Fibroblast of peridontal ligament (primary cell): ENCODE data around the gene AMACR.
"Not testable (repeated sequence)": the region's sequence is repeated elsewhere in the genome, so short reads cannot be mapped to it uniquely, and the experiment has no call there.

Source experiments
- DNase-seq: peaks from one replicate; pipeline ENCODE4 v3.0.0-alpha.2; 2010; ENCODE audit errors: extremely low read depth

The AMACR gene

DNA sequence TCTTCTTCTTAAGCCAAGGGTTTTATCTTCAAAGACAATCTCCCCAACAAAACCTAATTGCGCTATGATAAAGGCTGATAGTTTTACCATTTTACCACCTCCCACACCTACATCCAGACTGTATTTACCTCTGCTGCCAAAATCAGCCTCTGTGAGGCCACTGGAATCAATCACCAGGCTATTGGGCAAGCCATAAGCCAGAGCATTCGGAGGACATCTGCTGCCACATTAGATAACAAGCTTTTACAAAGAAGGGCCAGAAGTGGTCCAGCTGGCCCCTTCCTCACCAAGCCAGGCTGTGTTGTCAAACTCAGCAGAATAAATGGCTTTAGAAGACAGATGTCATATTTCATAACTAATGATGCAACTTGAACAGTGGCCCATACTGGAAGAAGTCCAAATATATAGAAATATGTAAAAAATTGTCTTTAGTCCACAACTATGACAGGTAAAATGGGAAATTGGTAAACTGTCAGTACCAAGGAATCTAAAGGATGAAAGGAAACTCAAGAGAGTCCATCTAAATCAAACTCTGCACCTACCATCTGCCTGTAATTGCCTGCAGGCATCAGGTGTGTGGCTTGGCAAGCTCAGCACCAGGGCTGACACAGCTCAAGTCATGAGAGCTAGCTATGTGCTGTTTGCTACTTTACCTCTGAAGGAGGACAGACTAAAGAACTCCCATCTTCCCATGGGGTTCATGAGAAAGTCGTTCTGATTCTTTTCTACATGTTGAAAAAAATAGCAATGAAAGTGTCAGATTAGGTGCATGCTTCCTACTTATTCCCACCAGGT lies 39.4 kb downstream of the AMACR start:
- DNase-seq: no peak

DNA sequence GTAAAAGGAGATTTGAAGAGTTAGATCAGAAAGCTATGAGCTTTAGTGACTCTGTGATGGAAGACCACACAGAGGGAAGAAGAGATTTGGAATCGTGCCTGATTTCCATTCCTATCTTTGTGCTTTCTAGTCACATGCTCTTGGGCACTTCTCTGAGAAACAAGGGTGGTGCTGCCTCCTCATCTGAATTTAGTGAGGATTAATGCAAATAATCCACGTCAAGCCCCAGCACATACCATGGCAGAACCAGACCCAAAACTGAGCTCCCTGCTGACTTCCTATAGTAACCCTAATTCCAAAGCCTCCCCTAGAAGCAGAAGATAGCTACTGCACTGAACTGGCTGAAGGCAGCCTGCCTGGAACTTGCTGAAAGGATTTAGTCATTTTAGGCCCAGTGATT lies 41.0 kb downstream of the AMACR start:
- no peak for DNase-seq

DNA sequence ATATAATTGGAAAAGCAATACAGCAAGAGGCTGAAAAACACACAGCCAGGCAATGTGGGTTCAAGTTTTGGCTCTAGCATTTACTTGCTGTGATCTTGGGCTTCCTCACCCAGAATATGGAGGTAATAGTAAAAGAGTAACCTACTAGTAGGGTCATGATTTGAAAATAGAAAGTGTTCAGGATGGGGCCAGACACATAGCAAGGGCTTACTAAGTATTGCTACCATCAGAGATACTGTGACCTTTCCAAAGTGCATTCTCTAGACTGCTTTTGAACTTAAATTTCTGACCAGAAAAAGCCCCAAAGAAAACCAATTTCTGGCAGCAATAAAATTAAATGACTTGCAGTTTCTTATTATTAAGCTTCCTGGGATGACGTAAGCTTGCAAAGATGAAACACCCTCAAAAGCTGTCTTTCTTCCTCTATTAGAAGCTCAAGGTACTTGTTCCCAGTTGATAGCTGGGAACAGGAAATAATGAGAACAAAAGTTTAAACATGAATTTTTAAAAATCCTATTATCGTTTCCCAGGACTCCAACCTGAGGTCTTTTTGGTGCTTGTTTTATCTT lies 43.6 kb downstream of the AMACR start:
- no peak for DNase-seq

DNA sequence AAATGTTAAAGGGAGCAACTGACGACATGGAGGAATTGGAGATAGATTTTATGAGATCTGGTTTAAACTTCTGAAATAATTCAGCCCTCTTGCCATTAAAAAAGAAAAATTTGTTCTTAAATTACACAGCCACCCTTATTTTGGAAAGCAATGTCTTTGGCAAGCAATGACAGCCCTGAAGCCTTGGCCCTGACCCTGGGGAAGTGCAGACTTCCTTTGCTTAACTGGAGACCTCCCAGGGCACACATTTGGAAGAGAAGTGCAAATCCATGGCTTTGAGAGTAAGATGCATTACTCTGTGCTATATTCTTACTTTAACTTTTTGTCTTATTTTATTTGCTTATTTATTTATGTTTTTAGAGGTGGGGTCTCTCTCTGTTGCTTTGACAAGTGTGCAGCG lies 49.7 kb downstream of the AMACR start:
- DNase-seq: no peak

DNA sequence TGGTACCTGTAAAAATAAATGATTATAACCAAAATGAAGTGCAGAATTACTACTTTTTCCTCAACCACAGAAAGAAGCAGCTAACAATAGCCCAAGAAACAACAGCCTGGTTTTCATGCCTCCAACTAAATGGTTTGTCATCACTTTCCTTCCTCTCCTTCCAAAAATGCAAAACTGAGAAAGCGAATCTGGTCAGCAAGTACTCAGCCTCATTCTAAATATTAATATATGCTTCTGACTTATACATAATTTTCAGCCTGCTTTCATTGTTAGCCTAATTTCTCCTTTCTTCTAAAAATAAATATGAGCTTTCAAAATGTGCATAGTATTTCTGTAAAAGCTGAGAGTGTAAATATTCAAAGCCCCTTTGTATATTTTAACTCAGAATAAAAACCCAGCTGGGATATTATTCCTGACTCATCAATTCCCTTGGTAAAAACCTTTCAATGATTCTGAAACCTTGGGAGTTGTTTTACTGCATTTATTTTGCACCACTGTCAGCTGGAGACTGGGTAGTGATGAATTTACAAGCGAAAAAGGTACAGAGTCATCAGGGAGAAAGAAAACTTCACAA lies 50.2 kb downstream of the AMACR start:
- DNase-seq: no peak

DNA sequence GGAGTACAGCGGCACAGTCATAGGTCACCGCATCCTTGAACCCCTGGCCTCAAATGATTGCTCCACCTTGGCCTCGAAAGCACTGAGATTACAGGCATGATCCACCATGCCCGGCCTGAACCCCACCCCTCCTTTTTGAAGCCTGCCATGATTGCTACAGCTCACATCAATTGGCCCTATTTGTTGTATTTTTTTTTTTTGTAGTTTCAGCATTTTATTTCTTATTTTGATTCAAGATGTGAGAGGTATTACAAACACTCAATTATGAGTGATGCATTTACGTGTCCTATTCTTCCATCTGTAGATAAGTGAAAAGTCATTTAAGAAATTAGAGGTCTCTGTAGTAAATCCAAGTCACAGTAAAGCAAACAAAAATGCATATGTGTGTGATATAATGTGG lies 55.7 kb downstream of the AMACR start:
- DNase-seq: not testable (repeated sequence)

DNA sequence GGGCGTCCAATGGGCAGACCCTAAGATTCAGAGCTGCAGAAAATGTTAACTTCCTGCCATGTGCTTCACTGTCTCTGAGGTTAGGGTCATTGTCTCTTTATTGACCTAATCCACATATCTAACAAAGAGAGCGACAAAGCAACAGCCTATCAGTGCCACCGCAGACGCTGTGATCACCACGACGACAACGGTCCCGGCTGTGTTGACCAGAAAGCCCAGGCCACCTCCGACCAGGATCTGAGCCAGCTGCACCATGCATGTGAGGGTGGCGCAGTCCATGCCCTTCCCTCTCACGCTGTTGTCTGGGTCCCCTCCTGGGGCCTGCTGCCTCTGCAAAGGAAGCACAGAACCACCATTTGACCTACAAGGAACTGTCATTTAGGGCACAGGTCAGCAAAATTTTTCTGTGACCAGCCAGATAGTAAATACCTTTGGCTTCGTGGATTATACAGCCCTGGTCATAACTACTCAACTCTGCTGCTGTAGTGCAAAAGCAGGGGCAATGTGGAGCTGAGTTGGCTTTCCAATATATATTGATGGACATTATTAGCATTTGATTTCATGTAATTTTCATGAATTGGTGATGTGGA lies 63.2 kb downstream of the AMACR start:
- DNase-seq: no peak

DNA sequence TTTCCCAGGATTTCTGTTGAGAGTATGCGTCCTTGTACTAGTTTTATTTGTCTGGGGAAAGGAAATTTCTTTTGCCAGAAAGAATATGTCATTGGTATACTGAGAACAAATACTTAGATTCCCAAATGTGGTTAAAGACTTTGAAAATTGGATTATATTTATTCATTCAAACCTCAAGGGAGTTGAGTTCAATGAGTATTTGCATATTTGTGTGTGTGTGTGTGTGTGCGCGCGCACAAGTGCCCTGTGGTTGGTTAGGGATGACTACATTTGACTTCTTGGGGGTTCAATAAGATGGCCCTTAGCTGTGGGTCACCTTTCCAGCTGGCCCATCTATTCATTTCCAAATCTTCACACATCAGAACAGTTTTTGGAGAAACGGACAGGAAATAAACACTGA lies 66.8 kb downstream of the AMACR start:
- no peak for DNase-seq

DNA sequence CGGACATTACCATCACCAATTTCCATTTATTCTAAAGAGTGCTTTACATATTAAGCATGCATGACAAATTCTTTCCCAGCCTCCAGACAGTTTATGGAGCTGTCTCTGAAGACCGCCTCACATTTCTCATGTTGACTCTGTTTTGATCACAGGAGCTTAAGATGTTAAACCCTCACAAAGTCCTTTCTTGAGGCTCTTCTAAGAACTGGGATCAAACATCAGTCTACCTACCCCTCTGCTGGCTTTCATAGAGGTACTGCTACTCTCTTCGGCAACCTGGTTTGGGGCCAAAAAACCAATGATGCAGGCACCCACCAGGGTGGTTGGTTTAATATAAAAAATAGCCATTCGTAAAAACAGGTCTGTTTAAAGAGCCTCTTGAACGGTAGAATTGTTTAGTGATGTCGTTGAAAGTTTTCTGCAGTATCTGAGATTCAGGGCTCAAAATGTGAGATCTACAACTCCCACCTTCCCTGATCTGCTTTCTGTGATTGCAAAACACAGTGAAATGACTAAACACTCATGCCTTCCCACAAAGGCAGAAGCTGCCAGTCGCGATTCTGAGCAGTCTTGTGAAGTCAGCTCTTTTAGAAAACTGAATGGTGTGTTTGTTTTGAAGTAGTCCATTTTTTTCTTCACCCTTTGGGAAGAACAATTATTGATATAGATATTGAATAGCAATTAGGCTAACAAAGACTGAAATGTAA lies 68.1 kb downstream of the AMACR start:
- peak; percentile 31 for DNase-seq

DNA sequence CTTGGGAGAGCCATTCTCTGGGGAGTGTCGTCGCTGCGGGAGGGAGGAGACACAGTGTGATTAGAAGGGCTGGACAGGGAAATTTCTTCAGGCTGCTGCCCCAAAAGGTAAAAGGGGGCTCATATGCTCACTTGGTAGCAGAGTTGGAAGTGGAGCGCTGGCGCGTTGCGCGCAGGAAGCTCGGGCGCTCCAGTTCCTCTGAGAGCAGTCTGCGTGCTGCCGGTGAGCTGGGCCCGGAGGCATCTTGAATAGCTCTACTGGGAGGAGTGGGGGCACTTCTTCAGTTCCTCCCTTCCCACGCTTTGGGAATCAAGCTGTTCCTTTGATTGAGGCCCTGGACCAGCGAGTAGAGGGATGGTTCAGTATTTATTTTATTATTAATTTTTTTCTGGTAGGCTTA lies 69.0 kb downstream of the AMACR start:
- DNase-seq: no peak

DNA sequence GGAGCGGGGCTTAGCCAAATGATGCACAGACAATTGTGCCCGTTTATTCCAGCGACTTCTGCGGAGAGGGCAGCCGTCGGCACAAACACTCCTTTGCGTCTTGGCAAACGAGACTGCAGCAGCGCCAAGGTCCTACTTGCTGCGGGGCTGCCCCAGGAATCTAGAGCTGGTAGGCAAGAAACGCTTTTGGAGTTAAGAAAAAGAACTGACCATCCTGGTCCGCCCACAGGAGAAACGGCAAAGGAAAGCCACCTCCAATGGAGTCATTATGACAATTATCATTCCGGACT lies 69.4 kb downstream of the AMACR start:
- DNase-seq: no peak

DNA sequence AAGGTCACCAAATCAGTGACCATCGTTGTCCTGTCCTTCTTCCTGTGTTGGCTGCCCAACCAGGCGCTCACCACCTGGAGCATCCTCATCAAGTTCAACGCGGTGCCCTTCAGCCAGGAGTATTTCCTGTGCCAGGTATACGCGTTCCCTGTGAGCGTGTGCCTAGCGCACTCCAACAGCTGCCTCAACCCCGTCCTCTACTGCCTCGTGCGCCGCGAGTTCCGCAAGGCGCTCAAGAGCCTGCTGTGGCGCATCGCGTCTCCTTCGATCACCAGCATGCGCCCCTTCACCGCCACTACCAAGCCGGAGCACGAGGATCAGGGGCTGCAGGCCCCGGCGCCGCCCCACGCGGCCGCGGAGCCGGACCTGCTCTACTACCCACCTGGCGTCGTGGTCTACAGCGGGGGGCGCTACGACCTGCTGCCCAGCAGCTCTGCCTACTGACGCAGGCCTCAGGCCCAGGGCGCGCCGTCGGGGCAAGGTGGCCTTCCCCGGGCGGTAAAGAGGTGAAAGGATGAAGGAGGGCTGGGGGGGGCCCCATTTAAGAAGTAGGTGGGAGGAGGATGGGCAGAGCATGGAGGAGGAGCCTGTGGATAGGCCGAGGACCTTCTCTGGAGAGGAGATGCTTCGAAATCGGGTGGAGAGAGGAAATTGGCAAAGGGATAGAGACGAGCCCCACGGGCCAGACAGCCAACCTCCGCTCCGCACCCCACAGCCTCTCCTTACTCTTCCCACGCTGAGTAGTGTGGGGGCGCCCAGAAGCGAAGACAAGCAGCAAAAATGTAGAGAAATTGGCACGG lies 69.9 kb downstream of the AMACR start:
- no peak for DNase-seq

DNA sequence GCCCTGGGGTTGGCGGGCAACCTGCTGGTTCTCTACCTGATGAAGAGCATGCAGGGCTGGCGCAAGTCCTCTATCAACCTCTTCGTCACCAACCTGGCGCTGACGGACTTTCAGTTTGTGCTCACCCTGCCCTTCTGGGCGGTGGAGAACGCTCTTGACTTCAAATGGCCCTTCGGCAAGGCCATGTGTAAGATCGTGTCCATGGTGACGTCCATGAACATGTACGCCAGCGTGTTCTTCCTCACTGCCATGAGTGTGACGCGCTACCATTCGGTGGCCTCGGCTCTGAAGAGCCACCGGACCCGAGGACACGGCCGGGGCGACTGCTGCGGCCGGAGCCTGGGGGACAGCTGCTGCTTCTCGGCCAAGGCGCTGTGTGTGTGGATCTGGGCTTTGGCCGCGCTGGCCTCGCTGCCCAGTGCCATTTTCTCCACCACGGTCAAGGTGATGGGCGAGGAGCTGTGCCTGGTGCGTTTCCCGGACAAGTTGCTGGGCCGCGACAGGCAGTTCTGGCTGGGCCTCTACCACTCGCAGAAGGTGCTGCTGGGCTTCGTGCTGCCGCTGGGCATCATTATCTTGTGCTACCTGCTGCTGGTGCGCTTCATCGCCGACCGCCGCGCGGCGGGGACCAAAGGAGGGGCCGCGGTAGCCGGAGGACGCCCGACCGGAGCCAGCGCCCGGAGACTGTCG lies 70.7 kb downstream of the AMACR start:
- no peak for DNase-seq

DNA sequence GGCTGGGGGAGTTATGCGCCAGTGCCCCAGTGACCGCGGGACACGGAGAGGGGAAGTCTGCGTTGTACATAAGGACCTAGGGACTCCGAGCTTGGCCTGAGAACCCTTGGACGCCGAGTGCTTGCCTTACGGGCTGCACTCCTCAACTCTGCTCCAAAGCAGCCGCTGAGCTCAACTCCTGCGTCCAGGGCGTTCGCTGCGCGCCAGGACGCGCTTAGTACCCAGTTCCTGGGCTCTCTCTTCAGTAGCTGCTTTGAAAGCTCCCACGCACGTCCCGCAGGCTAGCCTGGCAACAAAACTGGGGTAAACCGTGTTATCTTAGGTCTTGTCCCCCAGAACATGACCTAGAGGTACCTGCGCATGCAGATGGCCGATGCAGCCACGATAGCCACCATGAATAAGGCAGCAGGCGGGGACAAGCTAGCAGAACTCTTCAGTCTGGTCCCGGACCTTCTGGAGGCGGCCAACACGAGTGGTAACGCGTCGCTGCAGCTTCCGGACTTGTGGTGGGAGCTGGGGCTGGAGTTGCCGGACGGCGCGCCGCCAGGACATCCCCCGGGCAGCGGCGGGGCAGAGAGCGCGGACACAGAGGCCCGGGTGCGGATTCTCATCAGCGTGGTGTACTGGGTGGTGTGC lies 71.4 kb downstream of the AMACR start, which contains the start of gene RXFP3:
Gene RXFP3 (plus strand): TSS at position 6 of the 636 bp plus-strand sequence. CDS start 355 bp downstream, at position 361.
- DNase-seq: no peak
